HepG2 (cell line): ENCODE data around the gene ATG13. TPM values are rescaled to one million over a fixed set of nuclear protein-coding genes. Genes with fewer than 3 reads are reported as not detected.

Source experiments
- ARNTL ChIP-seq: sonication (generic); formaldehyde crosslinking; IDR thresholded peaks from 2 replicates; pipeline ENCODE4 v1.4.0; 2020; ENCODE audit warnings: mild to moderate bottlenecking, missing genetic modification reagents
- CHCHD3 ChIP-seq: sonication (generic); formaldehyde crosslinking; IDR thresholded peaks from 2 replicates; pipeline ENCODE4 v1.8.0; 2022; ENCODE audit warnings: mild to moderate bottlenecking, missing genetic modification reagents, moderate library complexity
- HOXA5 ChIP-seq: sonication (generic); formaldehyde crosslinking; IDR thresholded peaks from 2 replicates; pipeline ENCODE4 v1.4.0; 2020; ENCODE audit warnings: missing genetic modification reagents
- JDP2 ChIP-seq: sonication (generic); formaldehyde crosslinking; IDR thresholded peaks from 2 replicates; pipeline ENCODE4 v1.8.1; 2022; ENCODE audit warnings: missing genetic modification reagents, borderline replicate concordance
- NR2F1 ChIP-seq, 2 experiments: fragments of 450-650 bp in 1 of 2; formaldehyde crosslinking in 1 of 2; IDR thresholded peaks; 2 replicates each; pipeline versions ENCODE4 v1.5.0 to v1.6.1; 2016 to 2020; ENCODE audit warnings: mild to moderate bottlenecking in 1 of 2, missing compliant biosample characterization in 1 of 2, missing genetic modification reagents in 1 of 2, moderate library complexity in 1 of 2
- TARDBP ChIP-seq: sonication (generic); formaldehyde crosslinking; IDR thresholded peaks from 2 replicates; pipeline ENCODE4 v1.8.0; 2022; ENCODE audit warnings: mild to moderate bottlenecking, missing genetic modification reagents
- THAP11 ChIP-seq: IDR thresholded peaks from 2 replicates; pipeline ENCODE4 v1.6.1; 2016; ENCODE audit warnings: missing biosample characterization, missing genetic modification reagents
- YEATS4 ChIP-seq: sonication (generic); formaldehyde crosslinking; IDR thresholded peaks from 2 replicates; pipeline ENCODE4 v1.4.0; 2020; ENCODE audit warnings: missing genetic modification reagents, borderline replicate concordance
- ZFP82 ChIP-seq: sonication (generic); formaldehyde crosslinking; IDR thresholded peaks from 2 replicates; pipeline ENCODE4 v1.5.1; 2020; ENCODE audit warnings: mild to moderate bottlenecking, missing genetic modification reagents, borderline replicate concordance
- ZFX ChIP-seq: sonication (generic); formaldehyde crosslinking; IDR thresholded peaks from 2 replicates; pipeline ENCODE4 v1.4.0; 2020; ENCODE audit warnings: mild to moderate bottlenecking, low read depth, missing genetic modification reagents, moderate library complexity
- ZMYM4 ChIP-seq: sonication (generic); formaldehyde crosslinking; IDR thresholded peaks from 2 replicates; pipeline ENCODE4 v1.8.1; 2023; ENCODE audit warnings: mild to moderate bottlenecking, missing genetic modification reagents
- ZNF136 ChIP-seq: sonication (generic); formaldehyde crosslinking; IDR thresholded peaks from 2 replicates; pipeline ENCODE4 v1.8.1; 2022; ENCODE audit warnings: low read depth, mild to moderate bottlenecking, moderate library complexity, missing genetic modification reagents
- ZNF160 ChIP-seq: sonication (generic); formaldehyde crosslinking; IDR thresholded peaks from 2 replicates; pipeline ENCODE4 v1.8.0; 2022; ENCODE audit warnings: mild to moderate bottlenecking, inconsistent platforms, missing genetic modification reagents
- ZNF224 ChIP-seq: sonication (generic); formaldehyde crosslinking; IDR thresholded peaks from 2 replicates; pipeline ENCODE4 v1.5.0; 2020; ENCODE audit warnings: mild to moderate bottlenecking, missing genetic modification reagents
- ZNF225 ChIP-seq: sonication (generic); formaldehyde crosslinking; IDR thresholded peaks from 2 replicates; pipeline ENCODE4 v1.4.0; 2020; ENCODE audit warnings: mild to moderate bottlenecking, missing genetic modification reagents
- ZNF235 ChIP-seq: sonication (generic); formaldehyde crosslinking; IDR thresholded peaks from 2 replicates; pipeline ENCODE4 v1.8.1; 2023; ENCODE audit warnings: mild to moderate bottlenecking, missing genetic modification reagents, borderline replicate concordance
- ZNF543 ChIP-seq: sonication (generic); formaldehyde crosslinking; IDR thresholded peaks from 2 replicates; pipeline ENCODE4 v1.4.0; 2020; ENCODE audit warnings: mild to moderate bottlenecking, missing genetic modification reagents
- ZNF772 ChIP-seq: sonication (generic); formaldehyde crosslinking; IDR thresholded peaks from 2 replicates; pipeline ENCODE4 v1.5.0; 2020; ENCODE audit warnings: mild to moderate bottlenecking, missing genetic modification reagents
- polyA plus RNA-seq, 8 experiments: library from polyadenylated mRNA; depleted of rRNA in 3 of 8; stranded (reverse) in 7 of 8; unstranded in 1 of 8; fragments of >200 nt; fragmentation: Illumina TruSeq in 4 of 8; extraction: Trizol in 4 of 8; gene quantifications; 2 replicates each; pipeline versions ENCODE4 v1.2.1 to v1.2.3, GENCODE V29; 2011 to 2016; ENCODE audit warnings: low read depth in 4 of 8, missing spikeins in 1 of 8, mixed read lengths in 1 of 8; ENCODE audit not compliant: insufficient read depth in 1 of 8
- total RNA-seq, 5 experiments: library from RNA; depleted of rRNA; stranded (reverse); fragments of >200 nt; fragmentation: Illumina TruSeq; extraction: Trizol; gene quantifications; 2 replicates each; pipeline ENCODE4 v1.2.3, GENCODE V29; 2016; ENCODE audit warnings: low read depth in 1 of 5
- TF ChIP-seq, protein P1 (sequence below): sonication (generic); formaldehyde crosslinking; IDR thresholded peaks from 2 replicates; pipeline ENCODE4 v1.8.1; 2023; ENCODE audit warnings: mild to moderate bottlenecking, missing genetic modification reagents
- TF ChIP-seq, protein P2 (sequence below): IDR thresholded peaks from 2 replicates; pipeline ENCODE4 v1.6.1; 2012; ENCODE audit warnings: low read depth, low read length, improper control_type of control experiment
- TF ChIP-seq, protein P3 (sequence below): sonication (generic); formaldehyde crosslinking; IDR thresholded peaks from 2 replicates; pipeline ENCODE4 v1.5.1; 2020; ENCODE audit warnings: missing genetic modification reagents, mild to moderate bottlenecking, borderline replicate concordance
- TF ChIP-seq, protein P4 (sequence below): sonication (generic); formaldehyde crosslinking; IDR thresholded peaks from 2 replicates; pipeline ENCODE4 v1.5.1; 2020; ENCODE audit warnings: missing genetic modification reagents, mild to moderate bottlenecking, borderline replicate concordance

Gene ATG13
- total and polyA plus RNA-seq, 2 of the 13 experiments (the other 11 are each of a cell fraction or from before 2014, with no cell fraction given), result 55.0 to 77.3 TPM

DNA sequence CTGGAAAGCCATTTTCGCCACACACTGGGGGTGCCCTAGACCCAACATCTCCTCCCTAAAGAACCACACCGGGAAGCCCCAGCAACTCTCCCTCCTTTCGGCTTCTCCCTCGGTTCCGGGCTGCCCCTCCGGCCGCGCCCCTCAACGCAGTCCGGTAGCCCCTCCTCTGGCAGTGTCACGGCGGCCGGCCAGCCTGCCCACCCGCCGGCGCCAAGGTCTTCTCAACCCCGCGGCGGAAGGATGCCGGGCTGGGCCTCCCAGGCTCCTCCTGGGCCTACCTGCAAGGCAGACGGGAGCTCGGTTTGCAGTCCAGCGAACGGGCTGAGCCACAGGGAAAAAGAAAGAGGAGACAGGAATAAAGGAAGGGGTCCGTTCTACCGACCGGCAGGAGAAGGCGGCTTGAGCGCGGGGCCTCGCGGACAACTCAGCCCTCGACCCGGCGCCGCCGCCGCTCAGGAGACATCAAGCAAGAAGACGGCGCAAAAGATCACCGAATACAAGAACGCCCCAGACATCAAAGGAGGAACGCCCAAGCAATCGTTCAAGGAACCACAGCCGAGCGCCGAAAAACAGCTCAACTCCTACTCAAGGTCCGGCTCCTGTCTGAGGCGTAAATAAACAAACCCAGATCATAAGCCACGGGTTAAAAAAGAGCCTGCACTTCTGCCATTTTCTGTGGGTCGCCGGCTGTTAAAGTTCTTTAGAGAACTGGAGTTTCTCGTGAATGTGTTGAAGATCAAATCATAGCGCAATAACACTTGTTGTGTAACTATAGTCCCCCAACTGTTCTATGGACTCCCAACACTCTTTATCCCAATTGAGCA lies 23.6 kb upstream of the ATG13 start, which contains the start of gene AMBRA1 (continued):
- TF ChIP-seq ZFX (CRISPR knock-in tag) (peak; percentile 97), ZNF224 (CRISPR knock-in tag) (peak; percentile 58; the same call in 1 of the 2 replicates), ZNF772 (CRISPR knock-in tag) (peak; percentile 45; the same call in 1 of the 2 replicates), ZFP82 (CRISPR knock-in tag) (0 out of 2 replicates have a peak, but pooled peaks have one; percentile 69), ZNF136 (CRISPR knock-in tag) (0 out of 2 replicates have a peak, but pooled peaks have one; percentile 43), ZNF543 (CRISPR knock-in tag) (peak; percentile 46; the same call in 1 of the 2 replicates), ZNF160 (no peak), NR2F1 (CRISPR knock-in tag; IDR thresholded peaks at IDR 0.05) (0 out of 4 replicates have a peak, but pooled peaks of 1 of the 2 experiments have one; percentile 16), ZMYM4 (CRISPR knock-in tag) (peak; percentile 77), CHCHD3 (no peak), YEATS4 (CRISPR knock-in tag) (peak; percentile 76), JDP2 (CRISPR knock-in tag) (no peak), ZNF225 (CRISPR knock-in tag) (peak; percentile 60; the same call in 1 of the 2 replicates), TARDBP (CRISPR knock-in tag) (peak; percentile 50; the same call in 1 of the 2 replicates), ARNTL (CRISPR knock-in tag) (no peak; the same call in 1 of the 2 replicates), ZNF235 (CRISPR knock-in tag) (no peak), THAP11 (CRISPR knock-in tag) (peak; percentile 85), HOXA5 (CRISPR knock-in tag) (peak; percentile 89)
- TF ChIP-seq, protein P1, sequence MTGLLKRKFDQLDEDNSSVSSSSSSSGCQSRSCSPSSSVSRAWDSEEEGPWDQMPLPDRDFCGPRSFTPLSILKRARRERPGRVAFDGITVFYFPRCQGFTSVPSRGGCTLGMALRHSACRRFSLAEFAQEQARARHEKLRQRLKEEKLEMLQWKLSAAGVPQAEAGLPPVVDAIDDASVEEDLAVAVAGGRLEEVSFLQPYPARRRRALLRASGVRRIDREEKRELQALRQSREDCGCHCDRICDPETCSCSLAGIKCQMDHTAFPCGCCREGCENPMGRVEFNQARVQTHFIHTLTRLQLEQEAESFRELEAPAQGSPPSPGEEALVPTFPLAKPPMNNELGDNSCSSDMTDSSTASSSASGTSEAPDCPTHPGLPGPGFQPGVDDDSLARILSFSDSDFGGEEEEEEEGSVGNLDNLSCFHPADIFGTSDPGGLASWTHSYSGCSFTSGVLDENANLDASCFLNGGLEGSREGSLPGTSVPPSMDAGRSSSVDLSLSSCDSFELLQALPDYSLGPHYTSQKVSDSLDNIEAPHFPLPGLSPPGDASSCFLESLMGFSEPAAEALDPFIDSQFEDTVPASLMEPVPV (CRISPR knock-in tag), result 0 out of 2 replicates have a peak, but pooled peaks have one; percentile 38
- TF ChIP-seq, protein P2, sequence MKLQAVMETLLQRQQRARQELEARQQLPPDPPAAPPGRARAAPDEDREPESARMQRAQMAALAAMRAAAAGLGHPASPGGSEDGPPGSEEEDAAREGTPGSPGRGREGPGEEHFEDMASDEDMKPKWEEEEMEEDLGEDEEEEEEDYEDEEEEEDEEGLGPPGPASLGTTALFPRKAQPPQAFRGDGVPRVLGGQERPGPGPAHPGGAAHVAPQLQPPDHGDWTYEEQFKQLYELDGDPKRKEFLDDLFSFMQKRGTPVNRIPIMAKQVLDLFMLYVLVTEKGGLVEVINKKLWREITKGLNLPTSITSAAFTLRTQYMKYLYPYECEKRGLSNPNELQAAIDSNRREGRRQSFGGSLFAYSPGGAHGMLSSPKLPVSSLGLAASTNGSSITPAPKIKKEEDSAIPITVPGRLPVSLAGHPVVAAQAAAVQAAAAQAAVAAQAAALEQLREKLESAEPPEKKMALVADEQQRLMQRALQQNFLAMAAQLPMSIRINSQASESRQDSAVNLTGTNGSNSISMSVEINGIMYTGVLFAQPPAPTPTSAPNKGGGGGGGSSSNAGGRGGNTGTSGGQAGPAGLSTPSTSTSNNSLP, result peak; percentile 77
- TF ChIP-seq, protein P3, sequence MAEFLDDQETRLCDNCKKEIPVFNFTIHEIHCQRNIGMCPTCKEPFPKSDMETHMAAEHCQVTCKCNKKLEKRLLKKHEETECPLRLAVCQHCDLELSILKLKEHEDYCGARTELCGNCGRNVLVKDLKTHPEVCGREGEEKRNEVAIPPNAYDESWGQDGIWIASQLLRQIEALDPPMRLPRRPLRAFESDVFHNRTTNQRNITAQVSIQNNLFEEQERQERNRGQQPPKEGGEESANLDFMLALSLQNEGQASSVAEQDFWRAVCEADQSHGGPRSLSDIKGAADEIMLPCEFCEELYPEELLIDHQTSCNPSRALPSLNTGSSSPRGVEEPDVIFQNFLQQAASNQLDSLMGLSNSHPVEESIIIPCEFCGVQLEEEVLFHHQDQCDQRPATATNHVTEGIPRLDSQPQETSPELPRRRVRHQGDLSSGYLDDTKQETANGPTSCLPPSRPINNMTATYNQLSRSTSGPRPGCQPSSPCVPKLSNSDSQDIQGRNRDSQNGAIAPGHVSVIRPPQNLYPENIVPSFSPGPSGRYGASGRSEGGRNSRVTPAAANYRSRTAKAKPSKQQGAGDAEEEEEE (CRISPR knock-in tag), result no peak
- TF ChIP-seq, protein P4, sequence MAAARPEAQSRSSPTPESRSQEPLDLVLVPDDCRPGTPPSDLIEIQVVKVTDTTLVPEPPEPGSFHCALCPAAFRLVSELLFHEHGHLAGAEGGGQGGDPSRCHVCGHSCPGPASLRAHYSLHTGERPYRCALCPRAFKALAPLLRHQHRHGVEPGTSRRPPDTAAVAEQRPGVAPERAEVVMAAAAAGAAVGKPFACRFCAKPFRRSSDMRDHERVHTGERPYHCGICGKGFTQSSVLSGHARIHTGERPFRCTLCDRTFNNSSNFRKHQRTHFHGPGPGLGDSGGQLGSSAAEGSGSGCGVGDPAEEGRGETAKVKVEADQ (CRISPR knock-in tag), result peak; percentile 75; the same call in 1 of the 2 replicates
